ENCODE results near the gene GRIN3B.

The GRIN3B gene

DNA sequence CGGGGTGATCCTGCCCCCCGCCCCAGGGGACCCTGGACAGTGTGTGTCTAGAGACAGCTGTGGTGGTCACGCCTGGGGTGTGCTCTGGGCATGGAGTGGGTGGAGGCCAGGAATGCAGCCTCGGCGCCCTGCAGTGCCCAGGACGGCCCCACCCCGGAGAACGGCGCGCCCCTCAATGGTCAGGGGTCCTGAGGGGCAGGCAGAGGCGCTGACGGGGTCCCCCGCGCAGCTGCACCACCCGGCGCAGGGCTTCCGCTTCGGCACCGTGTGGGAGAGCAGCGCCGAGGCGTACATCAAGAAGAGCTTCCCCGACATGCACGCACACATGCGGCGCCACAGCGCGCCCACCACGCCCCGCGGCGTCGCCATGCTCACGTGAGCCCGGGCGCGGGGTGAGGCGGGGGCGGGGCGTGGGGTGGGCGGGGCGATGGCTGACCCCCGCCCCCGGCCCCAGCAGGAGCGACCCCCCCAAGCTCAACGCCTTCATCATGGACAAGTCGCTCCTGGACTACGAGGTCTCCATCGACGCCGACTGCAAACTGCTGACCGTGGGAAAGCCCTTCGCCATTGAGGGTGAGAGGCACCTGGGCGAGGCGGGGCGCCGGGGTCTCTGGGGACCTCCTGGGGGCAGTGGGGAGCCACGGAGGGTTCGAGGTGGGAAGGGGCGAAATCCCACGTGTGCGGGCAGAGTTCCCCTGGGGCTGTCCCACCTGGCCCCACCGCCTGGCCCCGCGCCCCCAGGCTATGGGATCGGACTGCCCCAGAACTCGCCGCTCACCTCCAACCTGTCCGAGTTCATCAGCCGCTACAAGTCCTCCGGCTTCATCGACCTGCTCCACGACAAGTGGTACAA lies 7.4 kb downstream of the GRIN3B start:
- DNase-seq (ENCODE audit: low read depth, low spot score): no peak

DNA sequence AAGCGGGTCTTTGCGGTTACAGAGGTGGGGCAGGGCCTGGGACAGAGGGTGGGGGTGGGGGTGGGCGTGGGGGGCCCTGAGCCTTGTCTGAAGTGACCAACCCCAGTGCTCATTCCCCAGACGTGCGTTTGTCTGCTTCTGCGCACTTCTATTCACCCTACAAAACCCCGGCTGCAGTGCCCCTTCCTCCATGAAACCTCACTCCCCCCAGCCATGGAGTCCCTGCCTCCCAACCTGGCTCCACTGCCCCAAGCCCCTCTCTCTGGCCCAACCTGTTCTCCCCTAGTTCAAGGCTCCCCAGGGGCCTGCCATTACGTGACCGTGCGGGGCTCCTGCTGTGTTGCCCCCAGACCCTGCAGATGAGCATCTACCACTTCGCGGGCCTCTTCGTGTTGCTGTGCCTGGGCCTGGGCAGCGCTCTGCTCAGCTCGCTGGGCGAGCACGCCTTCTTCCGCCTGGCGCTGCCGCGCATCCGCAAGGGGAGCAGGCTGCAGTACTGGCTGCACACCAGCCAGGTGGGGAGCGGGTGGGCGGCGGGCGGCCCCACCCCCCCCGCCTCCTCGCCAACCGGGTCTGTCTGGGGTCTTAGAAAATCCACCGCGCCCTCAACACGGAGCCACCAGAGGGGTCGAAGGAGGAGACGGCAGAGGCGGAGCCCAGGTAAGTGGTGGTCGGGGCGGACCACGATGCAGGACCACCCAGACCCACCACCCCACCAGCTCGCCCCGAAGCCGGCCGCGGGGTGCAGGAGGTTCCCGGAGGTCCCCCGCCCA lies 8.2 kb downstream of the GRIN3B start:
- DNase-seq (ENCODE audit: low read depth, low spot score): no peak

DNA sequence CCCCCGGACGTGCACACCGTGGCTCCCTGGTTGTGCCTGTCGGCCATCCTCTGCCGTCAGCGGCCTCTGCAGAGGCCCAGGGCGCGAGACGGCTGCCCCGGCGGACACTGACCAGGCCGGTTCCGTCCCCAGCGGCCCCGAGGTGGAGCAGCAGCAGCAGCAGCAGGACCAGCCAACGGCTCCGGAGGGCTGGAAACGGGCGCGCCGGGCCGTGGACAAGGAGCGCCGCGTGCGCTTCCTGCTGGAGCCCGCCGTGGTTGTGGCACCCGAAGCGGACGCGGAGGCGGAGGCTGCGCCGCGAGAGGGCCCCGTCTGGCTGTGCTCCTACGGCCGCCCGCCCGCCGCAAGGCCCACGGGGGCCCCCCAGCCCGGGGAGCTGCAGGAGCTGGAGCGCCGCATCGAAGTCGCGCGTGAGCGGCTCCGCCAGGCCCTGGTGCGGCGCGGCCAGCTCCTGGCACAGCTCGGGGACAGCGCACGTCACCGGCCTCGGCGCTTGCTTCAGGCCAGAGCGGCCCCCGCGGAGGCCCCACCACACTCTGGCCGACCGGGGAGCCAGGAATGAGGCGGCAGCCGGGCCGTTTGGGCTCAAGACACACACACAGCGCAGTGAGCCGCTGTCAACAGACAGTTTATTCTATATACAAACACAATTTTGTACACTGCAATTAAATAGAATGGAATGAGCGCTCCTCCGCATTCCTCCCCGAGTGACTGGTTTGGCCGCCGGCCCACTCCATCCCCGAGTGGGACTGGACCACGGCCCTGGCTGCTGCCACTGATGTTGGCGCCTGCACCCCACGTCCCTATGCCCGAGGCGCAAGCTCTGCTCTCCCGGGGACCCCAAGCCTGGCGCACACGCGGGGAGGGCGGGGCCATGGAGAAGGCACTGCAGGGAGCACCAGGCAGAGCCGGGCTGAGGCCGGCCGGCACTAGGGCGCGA lies 9.1 kb downstream of the GRIN3B start:
- no peak for DNase-seq (ENCODE audit: low read depth, low spot score)

DNA sequence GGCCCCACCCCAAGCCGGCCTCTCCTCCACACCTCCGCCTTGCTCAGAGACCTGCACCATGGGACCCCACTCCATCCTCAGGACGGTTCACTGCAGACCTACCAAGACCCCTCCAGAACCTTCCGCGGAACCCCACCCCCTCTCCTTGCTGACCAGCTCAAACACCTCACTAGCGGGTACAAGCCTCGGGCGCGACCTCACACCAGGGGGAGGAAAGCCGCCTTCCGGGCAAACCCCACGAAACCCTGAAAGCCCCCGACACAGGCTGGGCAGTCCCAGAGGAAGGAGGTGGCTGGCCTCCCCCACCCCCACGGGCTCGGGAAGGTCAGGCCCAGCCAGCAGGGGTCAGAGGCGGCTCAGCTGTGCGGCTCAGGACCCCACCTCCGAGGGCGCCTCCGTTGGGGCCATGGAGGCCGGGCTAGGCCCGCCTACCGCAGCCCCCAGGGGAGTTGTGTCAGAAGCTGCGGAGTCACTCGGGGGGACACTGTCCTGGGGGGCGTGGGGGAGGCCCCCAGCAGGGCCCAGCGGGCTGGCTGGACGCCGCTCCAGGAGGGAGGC lies 9.8 kb downstream of the GRIN3B start:
- no peak for DNase-seq (ENCODE audit: low read depth, low spot score)

DNA sequence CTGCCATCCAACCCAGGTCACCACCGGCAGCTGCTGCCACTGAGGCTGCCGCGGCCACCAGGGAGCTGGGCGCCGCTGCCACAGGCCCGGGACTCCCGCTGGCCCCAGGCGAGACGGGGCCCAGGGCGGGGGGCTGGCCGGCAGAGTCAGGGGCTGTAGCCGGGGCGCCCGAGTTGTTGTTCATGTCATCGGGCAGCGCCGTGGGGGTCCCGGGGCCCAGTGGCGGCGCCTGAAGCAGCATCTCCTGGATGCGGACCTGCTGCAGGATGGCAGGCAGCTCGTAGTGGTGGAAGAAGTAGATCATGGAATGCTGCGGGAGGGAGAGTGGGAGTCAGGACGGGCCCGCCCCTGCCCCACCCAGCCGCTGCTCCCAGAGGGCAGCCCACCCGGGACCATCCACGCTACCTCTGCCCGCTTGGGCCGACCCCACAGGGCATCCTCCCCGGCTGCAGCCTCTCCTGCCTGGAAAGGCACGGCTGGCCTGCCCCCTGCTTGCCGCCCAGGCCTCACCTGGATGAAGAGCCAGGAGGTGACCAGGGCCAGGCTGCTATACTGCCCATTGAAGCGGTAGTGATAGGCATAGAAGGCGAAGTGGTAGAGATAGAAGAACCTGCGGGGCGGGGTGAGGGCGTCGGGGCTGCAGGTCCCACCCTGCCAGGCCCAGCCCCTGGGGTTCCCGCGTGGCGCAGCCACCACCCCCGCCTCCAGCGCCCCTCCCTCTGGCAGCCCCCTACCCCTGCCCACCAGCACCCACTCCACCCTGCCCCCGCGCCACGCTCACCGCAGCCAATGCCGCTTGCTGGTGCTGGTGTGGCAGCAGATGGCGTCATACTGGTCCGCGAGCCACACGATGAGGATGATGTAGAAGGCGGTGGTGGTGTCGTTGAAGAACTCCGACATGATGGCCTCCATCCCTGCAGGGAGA lies 10.6 kb downstream of the GRIN3B start:
- DNase-seq (ENCODE audit: low read depth, low spot score): no peak

DNA sequence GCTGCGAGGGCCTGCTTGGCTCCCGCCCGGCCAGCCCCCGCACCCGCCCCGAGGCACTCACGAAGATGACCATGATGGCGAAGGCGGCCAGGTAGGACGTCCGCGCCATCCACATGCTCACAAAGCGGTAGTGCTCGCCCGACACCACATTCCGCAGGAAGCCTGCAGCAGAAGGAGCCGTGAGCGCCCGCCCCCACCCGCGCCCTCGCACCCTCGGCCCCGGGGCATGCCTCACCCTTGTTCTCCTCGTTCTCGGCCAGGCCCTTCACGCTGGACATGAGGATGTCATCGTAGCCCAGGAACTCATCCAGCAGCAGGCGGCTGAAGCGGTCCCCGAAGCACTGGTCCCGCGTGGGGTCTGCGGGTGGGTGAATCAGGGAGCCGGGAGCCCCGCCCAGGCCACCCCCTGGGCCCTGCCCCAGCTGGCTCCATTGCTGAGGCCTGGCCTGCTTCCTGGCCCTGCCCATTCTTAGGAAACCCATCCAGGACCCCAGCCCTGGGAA lies 11.7 kb downstream of the GRIN3B start:
- no peak for DNase-seq (ENCODE audit: low read depth, low spot score)

DNA sequence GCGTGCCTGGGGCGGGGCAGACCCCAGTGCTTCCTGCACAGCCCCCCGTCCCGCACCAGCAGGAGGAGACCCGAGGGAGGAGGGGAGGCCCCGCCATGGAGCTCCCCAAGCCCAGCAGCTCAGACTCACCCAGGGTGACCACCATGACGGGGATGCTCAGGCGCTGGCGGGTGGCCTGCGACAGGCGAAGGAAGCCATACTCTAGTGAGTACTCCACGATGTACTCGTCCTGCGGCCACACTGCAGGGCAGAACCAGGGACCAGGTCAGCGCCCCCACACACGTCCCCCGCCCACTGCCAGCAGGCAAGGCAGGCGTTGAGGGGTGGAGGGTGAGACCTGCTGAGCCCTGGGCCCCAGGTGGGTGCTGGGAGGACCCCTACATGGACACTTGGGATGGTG lies 12.1 kb downstream of the GRIN3B start:
- DNase-seq (ENCODE audit: low read depth, low spot score): no peak

DNA sequence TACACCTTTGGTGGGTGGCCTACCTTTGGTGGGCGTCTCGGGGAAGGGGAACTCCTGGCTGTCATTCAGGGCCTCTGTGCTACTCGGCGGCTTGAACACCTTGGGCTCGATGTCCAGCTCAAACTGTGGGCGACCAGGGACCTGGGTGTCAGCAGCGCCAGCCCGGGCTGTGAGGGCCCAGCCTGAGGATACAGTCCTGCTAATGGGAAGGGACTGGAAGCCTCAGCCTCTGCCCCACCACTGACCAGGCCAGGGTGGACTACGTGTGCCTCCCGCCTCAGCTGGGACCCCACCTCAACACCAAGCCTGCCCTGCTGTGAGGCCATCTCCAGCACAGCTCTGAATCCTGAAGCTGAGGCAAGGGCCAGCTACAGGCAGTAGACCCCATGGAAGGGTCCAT lies 13.0 kb downstream of the GRIN3B start:
- no peak for DNase-seq (ENCODE audit: low read depth, low spot score)

DNA sequence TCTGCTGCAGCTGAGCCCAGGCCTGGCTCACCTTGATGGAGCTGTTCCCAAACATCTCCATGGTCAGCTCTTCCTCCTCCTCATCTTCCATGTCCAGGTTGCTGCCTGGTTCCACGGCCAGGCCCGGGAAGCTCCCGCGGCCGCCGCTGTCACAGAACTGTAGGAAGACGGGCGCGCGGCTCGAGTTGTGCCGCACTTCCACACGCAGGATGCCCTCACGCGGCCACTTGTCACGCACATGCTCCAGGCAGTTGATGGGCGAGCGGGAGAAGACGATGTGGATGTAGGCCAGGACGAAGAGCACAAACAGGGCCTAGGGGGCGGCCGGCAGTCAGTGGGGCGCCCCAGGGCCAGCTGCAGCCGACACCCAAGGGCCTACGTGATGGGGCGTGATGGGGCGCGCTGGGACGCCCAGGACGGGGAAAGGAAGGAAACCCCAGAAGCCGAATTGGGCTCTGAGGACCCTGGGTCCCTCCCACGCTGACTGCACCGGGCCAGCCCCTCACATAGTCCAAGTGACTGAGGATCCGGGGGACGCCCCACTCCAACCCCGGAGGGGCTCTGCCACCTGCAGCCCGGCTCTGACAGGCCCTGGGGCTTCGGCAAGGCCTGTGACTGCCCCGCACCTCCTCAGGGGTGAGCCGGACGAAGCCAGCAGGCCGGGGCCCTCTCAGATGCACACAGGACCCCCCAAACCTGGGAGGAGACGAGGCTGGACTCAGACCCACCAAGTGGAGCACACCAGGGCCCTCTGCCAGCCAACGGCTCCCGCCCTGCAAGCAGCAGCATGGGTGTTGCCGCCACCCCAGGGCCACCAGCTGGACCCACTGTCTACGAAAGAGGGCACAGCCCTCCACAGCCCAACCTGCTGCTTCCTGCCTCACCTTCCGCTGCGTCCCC lies 14.2 kb downstream of the GRIN3B start:
- no peak for DNase-seq (ENCODE audit: low read depth, low spot score)

DNA sequence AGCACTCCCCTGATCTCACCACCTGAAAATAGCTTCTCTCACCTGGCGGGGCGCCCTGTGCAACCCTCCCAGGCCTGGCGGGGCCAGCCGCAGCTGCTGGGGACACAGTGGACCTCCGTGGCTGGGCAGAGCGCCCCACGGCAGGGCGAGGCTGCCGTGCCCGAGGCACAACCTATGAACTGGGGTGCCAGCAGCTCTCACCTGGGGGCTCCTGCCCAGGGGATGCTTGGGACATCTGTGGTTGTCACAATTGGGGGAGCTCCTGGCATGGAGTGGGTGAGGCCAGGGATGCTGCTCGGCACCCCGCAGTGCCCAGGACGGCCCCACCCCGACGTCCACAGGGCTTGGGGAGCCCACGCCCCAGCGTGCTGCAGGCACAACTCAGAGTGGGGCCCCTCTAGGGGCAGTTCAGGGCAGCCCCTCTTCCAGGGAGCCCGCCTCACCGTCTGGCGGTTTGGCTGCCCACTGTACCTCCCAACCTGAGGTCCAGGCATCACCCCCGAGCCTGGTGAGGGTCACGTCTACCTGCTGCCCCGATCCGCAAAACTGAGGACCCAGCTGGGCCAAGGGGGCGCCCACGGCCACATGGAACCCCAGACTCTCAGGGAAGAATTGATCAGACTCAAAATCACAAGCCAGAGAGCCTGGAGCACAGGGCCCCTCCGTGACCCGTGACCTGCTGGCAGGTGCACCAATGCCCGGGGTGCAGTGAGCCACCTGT lies 15.0 kb downstream of the GRIN3B start:
- no peak for DNase-seq (ENCODE audit: low read depth, low spot score)

DNA sequence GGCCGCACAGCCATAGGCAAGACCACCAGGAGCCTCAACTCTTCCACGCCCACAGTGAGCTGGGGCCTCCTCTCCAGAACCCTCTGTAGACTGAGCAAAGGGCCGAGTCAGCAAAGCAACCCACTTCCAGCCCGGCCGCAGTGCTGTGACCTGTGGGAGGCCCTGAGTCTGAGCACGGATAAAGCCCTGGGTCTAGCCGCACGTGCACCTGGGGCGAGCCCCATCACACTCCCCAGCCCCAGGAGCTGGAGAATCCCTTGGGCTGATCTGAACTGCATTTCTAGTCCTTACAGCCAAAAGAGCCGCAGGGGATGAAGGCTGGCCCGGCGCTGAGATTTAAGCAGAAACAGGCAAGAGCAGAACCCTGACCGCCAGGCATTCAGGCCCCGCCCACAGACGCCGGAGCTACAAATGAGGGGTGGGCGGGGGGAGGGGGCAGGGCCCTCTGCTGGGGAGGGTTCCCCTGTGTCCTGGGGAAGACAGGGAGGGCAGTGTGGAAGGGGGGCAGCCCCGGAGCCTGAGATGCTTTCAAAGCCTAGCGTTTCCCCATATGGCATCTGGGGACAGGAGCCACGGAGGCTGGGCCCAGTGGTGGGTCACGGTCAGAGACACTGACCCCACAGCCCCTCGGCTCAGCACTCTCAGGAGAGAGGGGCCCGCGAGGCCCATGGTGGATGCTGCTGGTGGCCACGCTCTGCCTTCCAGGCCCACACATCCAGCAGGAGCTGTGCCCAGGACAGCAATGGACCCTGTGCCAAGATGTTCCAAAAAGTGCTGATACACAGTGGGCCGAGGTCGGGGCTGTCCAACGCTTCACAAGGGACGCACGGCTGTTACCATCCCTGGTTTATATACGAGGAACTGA lies 15.8 kb downstream of the GRIN3B start:
- DNase-seq (ENCODE audit: low read depth, low spot score): no peak

DNA sequence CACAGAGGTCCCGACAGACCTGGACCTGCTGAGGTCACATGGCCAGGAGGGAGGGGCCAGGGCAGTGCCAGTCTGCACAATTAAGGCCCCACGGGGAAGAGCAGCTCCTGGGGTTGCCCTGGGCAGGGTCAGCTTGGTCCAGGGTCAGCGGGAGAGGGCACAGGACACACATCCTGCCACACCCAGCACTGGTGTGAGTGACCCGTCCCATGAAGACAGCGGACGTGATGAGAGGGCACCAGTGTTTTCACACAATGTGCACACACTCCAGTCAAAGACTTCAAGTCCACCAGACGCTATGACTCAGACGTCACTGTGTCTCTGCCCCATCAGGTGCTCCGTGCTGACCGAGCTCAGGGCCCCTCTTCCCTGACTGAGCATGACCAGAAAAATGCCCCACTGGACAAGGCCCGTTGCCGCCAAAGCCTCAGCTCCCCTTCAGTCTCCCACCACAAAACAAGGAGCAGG lies 16.5 kb downstream of the GRIN3B start:
- DNase-seq (ENCODE audit: low read depth, low spot score): no peak

DNA sequence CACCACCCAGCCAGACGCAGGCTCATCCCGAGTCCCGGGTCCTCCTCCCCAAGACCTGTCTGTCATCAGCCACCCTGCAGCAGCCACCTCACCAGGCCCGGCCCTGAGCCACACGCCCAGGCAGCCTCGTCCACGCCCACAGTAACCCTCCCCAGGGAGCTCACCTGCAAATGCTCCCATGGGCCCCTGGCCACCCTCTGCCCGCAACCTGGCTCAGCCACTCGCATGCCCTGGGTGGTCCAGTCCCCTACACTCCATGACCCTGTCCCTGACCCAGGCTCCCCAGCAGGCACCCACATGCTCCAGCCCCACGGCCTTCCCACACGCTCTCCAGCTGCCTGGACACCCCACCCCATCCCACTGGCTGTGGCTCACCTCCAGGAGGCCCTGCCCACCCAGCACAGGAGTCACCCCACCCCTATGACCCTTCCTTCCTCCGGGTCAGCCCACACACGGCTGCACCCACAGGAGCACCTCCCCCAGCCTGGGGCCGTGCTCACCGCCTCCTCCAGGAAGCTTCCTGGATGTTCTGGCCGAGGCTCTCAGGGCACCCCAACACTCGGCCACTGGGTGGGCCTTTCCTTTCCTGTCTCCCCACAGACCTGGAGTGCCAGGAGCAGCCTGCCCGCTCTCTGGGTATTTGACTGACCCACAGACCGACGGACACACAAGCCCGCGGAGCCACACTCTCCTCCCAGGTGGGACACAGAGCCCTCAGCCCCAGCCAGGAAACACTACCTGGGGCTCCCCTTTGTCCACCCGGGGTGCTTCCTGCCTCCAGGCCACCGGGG lies 17.1 kb downstream of the GRIN3B start:
- DNase-seq (ENCODE audit: low read depth, low spot score): no peak

DNA sequence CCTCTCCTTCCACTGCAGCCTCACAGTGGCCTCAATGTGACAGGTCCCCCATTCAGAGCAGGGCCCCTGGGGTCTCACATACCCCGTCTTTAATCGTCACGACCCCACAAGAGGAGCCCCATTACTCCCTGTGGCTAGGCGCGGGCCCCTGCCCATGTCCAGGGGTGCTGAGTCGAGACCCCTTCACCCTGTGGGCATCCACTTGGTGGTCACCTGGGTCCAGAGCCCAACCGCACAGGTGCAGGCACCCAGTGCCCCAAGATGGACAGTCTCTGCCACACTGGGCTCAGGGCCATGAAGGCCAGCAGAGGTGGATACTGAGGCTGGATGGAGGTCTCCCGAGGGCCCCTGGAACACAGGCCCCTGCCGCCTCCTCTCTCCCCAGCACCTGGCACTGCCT lies 17.7 kb downstream of the GRIN3B start:
- no peak for DNase-seq (ENCODE audit: low read depth, low spot score)

DNA sequence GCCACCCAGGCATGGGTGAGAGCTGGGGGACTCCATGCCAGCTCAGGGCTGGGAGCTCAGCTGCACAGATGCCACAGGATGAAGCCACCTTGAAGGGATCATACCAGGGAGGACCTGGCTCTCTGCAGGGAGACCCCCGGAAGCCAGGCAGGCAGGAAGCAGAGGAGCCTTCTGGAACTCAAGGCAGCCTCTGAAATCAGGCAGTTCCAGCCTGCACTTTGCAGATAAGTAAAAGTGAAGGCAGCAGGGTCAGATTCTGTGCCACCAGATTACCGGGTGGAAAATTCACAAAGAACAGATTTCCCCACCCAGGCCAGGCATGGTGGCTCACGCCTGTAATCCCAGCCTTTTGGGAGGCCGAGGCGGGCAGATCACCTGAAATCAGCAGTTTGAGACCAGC lies 18.2 kb downstream of the GRIN3B start:
- DNase-seq (ENCODE audit: low read depth, low spot score): no peak

DNA sequence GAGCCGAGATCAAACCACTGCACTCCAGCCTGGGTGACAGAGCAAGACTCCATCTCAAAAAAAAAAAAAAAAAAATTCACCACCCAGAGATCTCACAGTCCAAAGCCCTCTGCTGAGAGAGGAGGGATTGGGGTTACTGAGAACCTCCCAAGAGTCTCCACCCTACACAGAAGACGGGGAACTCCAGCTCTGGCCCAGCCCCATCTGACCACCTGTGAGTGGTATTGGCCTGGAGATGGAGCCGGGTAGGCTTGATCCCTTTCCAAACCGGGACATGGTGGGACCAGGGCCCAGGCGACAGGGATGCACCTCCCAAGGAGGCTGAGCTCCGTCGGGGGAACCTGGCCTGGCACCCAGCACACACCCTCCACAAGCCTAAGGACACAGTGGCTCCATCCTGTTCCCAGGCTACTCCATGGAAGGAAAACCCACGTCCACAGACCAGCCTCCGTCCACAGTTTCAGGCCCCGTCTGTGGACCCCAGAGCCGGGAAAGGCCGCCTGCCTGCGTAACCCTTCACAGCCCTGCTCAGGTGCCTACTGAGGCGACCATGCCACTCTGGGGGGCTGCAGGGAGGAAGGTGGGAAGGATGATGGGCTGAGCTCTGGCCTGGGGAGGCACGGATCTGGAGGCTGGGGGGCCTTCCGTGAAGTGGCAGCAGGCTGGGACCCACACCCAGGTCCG lies 18.9 kb downstream of the GRIN3B start:
- no peak for DNase-seq (ENCODE audit: low read depth, low spot score)

Data from iPS DF 19.7 (cell line).